GM19455 (cell line): ENCODE measurements around the gene MMP2.
A peak's percentile ranks its signal among the peaks of the same experiment; 100 is the strongest.

Experiments
- ATAC-seq: cut with Tn5 transposase; IDR thresholded peaks from one replicate; pipeline ENCODE4 v1.9.1; 2021; ENCODE audit not compliant: unreplicated experiment

MMP2 gene

DNA sequence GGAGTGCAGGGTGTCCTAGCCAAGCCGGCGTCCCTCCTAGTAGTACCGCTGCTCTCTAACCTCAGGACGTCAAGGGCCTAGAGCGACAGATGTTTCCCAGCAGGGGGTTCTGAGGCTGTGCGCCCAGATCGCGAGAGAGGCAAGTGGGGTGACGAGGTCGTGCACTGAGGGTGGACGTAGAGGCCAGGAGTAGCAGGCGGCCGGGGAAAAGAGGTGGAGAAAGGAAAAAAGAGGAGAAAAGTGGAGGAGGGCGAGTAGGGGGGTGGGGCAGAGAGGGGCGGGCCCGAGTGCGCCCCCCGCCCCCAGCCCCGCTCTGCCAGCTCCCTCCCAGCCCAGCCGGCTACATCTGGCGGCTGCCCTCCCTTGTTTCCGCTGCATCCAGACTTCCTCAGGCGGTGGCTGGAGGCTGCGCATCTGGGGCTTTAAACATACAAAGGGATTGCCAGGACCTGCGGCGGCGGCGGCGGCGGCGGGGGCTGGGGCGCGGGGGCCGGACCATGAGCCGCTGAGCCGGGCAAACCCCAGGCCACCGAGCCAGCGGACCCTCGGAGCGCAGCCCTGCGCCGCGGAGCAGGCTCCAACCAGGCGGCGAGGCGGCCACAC lies at the start of gene MMP2:
Gene MMP2, plus strand, starts transcription at position 372 of the 603 bp plus-strand sequence. CDS start 282 bp downstream, outside the sequence.
- no peak for ATAC-seq

DNA sequence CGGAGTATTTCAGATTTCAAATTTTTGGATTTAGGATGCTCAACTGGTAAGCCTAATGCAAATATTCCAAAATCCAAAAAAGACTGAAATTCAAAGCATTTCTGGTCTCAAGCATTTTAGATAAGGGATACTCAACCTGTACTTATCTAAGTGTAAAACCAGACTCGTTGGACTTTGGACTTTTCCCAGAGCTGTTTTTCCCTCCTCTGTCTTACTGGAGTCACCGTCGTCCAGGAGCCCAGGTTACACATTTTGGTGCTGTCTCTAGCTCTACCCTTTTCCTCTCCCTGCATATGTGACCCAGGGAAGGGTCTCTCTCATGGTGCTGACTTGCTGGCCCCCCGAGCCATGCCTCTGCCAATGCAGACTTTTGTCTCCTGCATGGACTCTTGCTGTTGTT lies 46.0 kb upstream of the MMP2 start:
- ATAC-seq: no peak

DNA sequence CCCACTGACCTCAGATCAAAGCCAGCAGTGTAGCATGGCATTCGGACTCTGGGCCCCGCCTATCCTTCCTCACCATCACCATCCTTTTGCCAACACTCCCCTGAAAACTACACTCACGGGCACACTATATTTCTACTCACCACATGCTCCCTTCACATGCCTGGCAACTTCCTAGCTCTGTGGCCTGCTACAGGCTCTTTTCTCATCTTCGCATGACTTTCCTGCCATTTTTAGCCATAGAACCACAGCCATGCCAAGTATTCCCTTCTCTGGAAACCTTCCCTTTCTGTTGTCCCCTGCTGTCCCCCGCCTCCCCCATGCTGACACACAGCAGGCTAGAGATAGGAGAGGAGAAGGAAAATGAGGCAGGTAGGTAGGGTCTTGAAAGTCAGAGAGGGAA lies 45.5 kb upstream of the MMP2 start:
- no peak for ATAC-seq

DNA sequence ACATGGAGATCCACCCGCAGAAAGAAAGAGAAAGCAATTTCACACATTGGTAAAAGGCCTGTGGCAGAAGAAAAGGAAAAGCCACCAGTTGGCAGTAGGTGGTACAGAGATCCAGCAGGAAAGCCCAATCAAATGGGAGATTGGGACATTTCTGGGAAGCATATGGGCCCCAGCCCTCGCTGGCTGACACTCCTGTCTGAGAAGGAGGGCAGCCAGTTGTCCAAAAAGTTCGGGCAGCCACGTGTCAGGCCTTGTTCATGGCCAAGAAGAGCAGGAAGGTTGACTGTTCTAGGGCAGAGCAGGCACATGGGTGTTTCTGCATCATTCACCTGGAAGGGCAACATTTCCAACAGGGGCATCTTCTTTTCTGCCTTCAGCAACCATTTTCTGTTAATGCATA lies 45.0 kb upstream of the MMP2 start:
- no peak for ATAC-seq

DNA sequence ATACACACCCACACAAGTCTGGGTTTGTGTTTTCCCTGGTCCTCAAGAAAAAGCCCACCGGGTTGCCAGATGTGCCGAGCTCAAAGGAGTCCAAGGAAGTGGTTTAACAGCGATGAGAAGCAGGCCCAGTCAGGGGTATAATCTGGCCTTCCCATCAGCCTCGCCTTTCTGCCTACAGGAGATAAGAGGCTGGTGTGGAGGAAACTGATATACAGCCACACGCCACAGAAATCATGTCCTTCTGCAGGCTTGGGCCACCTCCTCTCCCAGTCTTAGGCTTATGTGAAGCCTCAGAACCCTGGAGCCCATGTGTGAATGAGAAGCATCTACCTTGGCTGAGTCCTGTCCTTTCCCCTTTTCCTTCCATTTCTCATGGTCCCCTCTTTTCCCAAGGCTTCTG lies 43.6 kb upstream of the MMP2 start:
- no peak for ATAC-seq

DNA sequence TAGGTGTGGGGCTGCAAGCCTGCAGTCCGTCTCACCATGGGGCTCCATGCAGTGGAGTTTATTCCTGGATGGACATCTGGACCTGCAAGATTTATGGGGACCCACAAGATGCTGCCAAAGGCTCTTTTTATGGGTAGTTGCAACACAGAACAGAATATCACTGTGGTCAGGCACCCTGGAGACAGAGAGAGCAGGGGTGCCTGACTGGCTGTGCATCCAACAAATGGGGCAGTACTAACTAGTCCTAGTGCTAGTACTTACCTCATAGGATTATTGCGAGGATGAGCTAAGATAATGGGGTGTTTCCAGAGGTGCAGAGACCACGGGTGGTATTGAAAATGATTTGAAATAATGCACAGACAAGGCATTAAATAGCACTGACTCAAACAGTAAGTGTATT lies 42.4 kb upstream of the MMP2 start:
- no peak for ATAC-seq

DNA sequence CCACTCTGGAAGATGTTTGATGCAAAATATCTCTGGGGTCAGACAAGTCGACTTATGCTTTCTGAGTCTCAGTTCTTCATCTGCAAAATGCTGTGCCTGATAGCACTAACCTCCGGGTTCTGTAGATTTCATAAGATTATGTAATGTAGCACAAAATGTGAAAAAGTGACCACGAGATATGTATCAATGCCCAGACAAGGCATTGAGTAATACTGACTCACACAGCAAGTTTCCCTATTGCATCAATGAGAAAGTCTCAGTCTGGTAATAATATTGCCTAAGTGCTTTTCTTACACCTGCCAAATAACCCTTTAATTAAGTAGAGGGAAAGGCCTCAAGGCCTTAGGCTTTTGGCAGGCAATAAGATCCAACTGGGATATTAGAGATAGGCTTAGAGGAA lies 41.4 kb upstream of the MMP2 start:
- no peak for ATAC-seq

DNA sequence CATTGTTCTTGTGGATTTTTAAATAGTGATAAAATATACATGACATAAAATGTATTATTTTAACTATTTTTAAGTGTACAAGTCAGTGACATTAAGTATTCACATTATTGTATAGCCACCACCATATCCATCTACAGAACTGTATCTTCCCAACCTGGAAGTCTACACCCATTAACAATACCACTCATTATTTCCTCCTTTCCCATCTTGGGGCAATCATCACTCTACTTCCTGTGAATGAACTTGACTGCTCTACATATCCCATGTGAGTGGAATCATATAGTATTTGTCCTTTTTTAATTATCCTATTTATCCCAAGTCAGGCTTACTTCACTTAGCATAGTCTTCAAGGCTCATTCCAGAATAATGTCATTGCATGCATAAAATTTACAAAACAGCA lies 40.7 kb upstream of the MMP2 start:
- no peak for ATAC-seq

DNA sequence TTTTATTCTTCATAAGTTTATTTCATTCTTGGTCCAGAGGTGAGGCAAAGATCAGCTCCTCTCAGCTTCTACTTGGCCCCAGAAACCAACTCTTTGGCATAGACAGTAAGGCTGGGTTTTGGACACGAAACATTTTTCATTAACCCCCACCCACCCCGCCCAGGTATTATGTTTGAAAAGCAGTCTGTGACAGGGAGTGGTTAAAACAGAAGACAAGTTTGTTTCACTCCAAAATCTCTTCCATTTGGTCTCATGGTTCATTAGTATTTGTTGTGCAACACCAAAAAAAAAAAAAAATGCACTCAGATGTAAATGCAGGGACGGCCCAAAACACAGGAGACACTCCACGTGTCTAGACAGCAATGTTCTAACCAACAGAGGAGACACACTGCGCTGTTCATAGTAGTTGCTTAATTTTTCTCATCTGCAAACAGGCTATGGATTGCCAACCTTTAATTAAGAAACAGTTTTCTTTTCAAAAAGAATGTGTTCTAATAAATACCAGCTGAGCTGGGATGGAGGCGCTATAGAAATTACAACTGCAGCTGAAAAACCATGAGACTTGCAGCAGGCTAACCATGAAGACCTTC lies 39.8 kb upstream of the MMP2 start:
- no peak for ATAC-seq

DNA sequence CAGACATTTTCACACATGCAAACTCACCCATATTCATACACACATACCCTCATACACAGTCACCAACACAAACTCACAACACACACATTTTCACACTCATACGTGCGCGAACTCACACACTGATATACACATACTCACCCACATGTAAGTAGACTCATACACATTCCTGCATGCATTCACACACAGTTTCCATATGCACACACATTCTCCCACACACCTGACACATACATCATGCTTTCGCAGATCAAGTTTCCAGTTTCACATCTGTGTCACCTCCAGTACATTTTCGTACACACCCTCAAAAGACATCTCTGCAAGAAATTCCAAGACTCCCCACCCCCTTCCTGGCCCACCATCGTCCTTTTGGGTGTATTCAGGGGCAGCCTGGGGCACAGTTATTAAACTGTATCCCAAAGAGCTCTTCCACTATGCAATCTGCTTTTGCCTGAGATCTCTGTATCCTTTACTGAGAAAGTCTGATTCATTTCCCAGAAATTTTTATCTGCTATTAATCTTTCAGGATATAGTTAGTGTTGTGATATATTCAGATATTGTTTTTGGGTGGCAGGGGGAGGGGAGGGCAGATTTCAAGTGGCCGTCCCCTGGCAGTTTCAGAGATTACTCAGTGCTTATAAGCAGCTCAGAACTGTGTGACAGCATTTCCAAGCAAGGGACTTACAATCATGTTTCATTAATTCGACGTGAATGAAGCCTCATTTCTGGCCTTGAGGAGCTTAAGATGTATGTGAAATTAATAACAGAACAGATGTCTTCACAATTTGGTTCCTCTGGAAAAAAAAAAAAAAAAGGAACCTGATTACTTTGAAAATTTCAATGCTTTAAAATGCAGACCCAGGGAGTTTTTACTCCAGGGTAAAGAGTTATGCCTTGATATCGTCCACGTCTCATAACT lies 35.3 kb upstream of the MMP2 start:
- ATAC-seq: no peak

DNA sequence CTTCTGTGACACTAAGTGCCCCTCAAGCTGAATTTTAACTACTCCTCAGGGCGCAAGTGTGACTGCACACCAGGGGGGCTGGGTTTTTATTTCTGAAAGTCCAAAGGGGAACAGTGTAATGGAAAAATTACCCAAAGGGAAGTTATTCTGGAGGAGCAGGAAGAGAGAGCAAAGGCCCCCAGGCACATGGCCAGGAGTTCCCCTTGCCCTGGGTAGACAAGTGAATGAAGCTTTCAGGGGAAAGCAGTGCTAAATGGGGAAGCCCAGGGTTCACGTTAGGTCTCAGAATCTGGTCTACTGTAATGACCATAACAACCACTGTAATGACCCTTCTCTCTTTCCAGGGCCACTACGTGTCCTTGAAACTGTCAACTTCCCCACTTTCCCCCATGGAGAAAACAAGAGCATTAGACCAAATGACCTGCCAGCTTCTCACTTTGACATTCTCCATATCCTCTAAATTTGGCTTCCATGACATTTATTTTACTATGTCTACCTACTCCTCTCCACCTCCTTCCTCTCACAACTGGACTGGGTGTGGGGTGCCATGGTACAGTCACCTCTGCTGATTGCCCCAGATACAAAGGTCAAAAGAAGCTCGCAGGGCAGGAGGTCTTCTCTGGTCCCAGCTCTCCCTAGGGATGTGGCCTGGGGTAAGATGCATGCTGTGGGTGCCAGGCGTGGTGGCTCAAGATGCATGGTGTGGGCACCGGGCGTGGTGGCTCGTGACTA lies 34.1 kb upstream of the MMP2 start:
- ATAC-seq: no peak

DNA sequence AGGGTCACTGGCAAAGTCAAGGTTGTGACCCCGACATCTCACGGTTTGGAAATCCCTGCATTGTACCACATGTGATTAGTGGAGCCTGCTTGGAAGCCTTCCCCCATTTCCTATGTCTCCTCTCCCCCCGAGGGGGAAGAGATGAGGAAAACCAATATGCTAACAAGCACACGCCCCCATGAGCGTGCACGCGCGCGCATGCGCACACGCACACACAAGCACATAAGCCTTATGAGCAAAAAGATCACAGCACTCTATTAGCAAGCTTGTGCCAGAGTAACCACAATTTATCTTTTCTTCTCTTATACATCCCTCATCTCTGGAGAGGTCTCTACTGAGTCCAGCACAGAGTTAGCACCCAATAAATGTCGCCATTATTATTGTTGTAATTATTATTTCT lies 31.8 kb upstream of the MMP2 start:
- no peak for ATAC-seq

DNA sequence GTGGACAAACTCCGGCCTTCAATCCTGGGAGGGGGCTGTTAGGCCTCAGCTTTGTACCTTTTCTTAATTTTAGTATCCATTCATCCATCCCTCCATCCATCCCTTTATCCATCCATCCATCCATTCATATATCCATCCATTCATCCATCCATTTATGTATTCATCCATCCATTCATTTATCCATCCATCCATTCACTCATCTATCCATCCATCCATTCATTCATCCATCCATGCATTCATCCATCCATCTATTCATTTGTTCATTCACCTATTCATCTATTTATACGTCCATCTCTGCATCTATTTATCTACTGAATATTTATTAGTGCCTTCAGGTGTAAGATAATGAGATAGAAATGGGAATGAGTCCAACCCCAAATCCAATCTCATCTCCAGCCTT lies 26.0 kb upstream of the MMP2 start:
- ATAC-seq: no peak

DNA sequence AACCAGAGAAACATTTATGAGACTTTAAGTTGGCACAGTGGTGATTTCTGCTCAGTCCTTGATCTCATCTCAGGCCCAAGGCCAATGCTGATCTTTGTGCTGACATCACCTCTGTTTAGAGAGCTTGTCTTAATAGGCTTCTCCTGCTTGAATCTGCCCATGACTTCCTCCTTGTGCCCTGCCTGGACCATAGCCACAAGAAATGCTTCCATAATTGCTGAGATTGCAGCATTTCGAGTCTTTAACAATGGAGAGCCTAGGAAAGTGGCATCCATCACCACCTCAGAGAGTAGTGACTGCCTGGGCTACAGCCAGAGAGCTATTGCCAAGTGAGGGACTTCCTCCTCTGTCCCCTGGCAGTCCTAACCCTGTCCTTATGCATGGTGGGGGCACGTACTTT lies 25.1 kb upstream of the MMP2 start:
- no peak for ATAC-seq

DNA sequence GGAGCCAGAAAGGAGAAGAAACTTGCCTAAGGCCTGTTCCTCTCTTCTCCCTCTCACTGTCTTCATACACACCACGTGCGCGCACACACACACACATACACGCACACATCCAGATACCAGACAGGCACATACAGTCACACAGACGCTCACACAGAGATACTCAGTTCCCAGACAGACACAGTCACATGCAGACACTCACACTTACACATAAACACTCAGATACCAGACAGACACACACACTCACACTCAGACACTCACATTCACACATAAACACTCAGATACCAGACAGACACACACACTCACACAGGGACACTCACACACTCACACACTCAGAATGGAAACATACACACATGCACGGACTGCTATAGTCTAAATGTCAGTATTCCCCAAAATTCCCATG lies 24.1 kb upstream of the MMP2 start:
- ATAC-seq: no peak

DNA sequence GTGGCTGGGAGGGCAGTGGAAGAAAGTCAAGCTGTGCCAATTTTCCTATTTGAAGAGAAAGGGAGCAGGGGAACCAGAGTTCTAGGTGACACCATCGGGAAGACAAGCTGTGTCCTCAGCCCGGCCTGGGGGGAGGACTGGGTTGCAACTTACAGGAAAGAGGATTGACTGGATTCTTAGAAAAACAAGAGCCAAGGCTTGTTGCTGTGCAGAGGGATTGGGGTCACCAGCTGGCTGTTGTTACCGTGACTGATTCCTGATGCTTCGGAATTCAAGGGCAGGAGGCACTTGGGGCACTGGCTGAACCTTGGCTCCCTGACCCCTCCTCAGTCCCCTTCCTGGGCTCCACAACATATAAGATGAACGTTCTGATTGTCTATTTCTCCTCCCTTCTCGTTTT lies 16.8 kb upstream of the MMP2 start:
- no peak for ATAC-seq

DNA sequence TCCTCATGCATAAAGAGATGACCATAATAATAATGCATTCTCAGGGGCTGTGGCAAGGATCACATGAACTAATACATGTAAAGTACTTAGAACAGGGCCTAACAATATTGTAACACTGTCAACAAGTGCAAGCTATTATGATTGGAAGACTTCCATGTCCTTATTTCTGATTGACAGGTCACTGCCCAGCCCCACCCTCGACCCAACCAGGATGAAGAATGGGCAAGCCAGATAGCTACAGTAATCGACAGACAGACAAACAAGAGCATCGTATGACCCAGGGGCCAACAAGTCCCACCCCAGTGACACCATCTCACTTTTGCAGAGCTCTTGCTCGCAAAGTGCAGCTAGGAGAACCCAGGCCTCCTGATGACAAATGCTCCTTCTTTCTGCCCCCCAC lies 14.6 kb upstream of the MMP2 start:
- no peak for ATAC-seq

DNA sequence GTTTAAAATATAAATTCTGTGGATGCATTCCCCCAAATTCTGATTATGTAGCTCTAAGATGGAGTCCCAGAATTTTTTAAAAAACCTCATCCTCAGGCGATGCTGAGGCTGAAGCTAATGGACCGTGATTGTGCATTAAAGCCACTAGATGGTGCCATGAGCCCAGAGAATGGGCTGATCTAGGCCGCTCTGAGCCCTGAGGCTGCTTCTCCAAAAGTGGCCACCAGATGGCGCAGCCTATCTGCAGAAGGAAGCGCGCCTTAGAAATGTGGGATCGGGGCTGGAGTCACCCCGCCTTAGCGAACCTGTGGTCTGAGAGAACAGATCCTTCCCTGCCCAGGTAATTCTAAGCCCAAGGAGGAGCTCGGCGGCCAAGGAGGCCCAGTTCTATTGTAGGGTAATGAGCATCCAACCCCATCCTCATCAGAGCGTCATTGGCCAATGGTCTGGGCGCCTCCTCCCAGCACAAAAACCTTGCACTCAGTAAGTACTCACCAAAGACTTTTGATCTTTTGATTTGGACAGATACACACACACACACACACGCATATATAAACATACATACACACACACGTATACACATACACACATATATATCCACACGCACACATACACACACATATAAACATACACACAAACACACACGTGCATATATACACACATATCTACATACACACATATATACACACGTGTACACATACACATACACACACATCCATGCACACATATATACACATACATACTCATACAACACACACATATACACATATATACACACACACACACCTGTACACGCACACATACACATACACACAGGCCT lies 13.7 kb upstream of the MMP2 start:
- ATAC-seq: peak; percentile 94

DNA sequence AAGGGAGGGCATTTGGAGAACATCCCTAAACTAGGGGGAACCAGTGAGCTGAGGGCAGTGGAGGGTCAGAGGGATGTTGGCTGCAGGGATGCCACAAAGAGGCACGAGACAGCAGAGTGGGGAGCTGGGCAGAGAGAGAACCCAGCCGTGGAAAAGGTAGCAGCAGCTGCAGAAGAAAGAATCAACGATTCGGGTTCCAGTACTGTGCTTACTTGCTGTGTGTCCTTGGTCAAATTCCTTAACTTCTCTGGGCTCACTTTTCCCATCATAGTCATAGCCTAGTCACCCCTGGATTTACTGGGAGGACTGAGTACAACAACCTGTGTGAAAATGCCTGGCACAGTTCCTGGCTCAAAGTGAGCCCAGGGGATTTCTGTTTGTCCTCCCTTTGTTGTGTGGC lies 12.8 kb upstream of the MMP2 start:
- no peak for ATAC-seq

DNA sequence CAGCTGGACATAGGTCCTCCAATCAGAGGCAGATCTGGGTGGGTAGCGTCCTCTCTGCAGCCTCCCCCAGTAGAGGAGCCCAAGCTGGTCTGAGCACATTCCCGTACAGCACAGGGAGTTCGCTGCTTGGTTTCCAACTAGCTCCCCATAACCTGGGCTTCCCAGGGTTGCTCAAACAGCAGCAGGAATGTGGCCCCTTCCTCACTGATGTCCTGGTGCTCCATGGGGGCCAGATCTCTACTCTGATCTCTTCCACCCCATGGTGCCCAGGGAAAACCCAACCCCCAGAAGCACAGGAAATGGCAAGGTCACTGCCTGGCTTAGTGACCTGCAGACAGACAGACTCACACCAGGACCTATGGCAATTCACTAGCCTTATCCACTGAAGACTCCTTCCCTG lies 11.1 kb upstream of the MMP2 start:
- no peak for ATAC-seq
